Measurements from ENCODE around the gene GSG1L.

The GSG1L gene

DNA sequence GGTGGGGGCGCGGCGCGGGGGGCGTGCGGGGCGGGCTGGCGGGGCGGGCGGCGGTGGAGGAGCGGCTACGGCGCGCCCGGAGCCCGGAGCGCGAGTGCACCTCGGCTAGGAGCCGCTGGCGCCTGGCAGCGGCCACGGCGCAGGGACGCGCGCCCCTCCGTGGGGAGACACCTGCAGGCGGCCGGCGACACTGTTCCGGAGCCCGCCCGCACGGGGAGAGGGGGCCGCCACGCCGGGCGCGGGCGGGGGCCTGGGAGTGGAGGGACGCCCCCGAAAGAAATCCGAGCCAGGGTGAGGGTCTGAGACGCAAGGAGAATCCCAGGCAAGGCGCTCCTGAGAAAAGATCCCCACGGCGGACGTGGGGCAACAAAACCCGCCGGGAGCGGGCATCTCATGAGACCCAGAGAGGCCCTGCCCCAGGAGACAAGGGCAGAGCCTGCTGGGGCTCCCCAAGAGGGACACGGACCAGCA is at the start of gene GSG1L:
TSS of gene GSG1L (minus strand) at position 124 of the 471 bp plus-strand sequence. CDS start 290 bp downstream, outside the sequence.
- no peak for DNase-seq

DNA sequence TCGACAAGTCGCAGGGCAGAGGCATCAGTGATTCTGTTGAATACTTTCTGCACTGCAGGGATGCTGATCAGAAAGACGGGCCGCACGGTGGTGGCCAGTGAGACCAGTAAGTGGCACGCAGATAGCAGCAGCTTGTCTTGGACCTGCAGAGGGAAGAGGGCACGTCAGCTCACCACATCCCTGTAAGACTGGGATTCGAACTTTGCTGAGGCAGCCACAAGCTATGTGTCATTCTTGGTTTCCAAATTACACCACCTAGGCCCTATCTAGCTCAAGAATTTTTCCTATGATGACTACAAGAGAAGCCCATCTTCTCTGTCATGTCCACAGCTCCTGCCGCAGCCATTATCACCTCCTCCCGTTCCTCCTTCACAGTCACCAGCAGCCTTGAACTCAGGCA is 49.4 kb upstream of the GSG1L start:
- no peak for DNase-seq

DNA sequence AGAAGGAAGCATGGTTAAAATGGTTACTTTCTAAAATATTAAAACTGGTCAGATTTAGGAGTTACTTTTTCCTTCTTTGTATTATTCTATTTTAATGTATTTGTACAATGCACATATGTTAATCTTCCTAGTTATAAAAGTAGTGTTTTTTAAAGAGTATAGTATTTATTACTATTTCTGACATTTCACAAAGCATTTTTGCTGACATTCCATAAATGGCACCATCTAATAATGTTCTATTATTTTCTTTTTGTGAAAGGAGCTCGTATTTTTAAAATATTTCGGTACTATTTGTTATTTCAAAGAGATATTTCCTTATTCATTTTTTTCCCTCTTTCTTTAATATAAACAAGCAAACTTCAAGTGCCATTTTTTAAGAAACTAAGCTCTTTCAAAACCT is 47.5 kb upstream of the GSG1L start:
- no peak for DNase-seq

DNA sequence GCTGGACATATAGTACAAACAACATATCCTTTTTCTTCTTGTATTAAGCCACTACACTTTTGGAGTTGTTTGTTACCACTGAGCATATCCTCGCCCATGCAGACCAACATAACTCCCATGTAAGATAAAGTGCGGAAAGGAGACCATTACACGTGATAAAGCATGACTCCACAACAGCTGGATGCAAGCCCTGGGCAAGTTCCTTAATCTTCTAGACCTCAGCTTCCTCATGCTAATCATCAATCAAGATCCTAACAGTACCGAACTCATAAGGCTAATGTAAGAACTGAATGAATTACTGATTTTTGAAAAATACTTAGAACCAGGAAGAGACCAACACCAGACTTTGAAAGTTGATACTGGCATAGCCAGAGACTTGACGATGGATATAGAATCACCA is 47.0 kb upstream of the GSG1L start:
- no peak for DNase-seq

DNA sequence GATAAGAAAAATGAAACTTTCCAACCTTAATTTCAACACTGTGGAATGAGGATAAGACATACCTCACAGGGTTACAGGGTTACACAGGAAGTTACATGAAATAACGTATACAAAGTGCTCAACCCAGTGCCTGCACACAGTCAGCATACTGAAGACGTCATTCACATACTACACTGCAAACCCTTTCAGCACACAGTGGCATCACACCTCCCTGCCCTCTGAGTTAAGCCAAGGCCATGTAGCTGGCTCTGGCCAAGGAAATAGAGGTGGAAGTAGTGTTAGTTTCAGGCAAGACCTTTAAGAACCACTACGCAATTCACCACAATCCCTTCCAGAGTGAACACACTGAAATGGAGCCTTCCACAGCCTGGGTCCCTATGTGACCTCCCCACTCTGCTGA is 46.6 kb upstream of the GSG1L start:
- no peak for DNase-seq

DNA sequence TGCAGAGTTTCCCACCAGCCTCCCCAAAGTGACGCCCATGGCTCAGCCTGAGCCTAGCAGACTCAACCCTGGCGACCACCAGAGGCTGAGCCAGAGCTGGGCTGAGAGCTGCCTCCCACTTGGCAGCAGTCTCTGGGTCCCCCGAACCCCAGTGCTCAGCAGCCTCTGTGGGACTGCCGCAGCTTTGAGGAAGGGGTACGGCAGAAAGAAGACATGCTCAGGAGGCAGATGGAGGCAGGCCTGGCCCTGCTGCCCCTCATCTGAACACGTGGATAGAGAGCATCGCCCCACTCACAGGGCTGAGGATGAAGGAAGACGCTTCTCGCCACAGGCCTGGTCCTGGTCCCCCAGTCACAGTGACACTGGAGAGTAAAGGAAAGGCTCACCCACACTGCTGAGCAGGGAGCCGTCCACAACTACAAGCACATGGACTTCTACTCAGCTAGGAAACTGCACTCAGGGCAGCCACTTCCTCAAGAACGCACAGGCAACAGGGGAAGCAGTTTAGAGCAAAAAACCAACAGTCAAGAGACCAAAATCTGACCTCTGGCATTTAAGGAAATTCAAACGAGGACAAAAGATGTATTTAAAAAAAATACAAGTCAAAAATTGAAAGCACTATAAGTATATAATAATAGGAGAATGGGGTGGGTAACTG is 45.2 kb upstream of the GSG1L start:
- DNase-seq: no peak

DNA sequence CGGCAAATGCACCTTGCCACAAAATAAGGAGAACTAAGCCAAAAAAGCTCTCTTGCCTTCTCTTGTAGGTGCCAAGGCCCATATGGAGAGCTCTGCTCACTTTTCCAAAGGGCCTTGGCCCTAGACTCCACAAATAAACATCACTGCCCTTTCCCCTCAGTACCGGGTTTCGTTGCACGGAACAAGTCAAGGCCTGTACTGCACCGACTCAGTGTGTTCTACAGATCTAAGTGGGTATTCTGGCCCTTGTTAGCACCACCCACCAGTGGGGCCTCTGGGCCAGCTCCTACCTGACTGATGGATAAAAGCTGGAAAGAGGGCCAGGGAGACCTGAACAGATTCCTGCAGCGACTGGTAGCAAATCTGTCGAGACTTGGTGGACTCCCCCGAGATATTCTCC is 43.7 kb upstream of the GSG1L start:
- DNase-seq: no peak

DNA sequence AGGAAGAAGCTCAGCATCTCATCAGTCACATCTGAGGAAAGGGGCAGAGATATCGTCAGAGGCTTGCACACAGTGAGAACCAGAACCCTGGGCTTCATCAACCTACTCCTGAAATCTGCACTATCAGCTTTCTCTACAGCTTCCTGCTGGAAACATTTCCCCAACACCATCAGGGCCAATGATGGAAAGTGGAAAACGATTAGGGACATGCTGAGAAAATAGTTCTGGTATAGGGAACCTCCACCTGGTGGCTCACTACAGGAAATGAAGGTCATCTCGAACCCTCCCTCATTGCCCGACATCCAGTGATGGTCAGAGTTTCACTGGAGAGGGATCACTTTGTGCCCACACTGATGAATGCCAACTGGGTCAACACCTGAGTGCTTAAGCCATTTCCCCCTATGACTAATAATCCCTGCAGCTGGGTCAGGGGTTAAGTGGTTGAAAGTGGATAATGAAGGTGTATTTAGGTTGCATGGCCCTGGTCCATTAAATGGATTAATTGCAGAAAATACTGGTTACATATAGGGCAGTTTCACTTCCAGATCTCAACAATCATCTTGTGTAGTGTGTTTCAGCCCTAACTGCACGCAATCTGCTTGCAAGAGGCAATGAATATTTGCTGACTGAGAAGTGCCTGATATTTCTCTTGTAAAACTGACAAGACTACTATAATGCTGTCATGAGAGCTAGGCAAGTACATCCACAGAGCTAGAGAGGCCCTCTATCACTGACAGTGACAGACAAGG is 43.1 kb upstream of the GSG1L start:
- DNase-seq: no peak

DNA sequence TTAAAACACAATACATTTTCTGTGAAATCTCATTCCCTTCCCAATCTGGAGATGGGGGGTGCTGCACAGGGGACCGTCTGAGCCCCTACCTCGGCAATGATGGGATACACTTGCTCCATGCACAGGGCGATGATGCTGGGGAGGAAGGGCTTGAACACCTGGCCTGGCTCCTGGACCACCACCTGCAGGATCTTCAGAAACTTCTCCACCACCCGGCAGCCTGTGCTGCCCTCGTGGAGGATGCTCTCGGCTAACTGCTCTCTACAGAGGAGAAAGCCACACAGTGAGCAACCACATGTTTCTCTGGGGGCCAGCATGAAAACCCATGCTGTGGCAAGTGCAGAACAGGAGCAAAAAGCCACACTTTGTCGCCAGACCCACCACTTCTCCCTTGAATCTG is 42.4 kb upstream of the GSG1L start:
- no peak for DNase-seq

DNA sequence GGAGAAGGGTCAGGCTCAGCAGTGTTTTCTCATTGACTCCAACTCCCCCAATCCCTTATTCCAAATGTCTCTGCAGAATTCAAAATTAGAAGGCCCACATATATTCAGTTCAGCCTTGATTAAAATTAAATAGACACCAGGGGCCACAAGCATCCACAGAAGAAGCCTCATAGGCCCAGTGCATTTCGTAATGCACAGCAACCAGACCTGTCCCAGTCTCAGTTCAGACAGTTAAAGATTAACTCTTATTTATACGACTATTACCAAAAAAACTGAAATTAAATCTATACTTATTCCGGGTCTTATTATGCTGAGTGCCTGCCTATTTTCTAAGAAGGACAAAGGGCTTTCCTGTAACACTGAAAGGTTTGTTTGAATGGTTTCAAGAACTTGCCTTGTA is 41.8 kb upstream of the GSG1L start:
- DNase-seq: no peak

DNA sequence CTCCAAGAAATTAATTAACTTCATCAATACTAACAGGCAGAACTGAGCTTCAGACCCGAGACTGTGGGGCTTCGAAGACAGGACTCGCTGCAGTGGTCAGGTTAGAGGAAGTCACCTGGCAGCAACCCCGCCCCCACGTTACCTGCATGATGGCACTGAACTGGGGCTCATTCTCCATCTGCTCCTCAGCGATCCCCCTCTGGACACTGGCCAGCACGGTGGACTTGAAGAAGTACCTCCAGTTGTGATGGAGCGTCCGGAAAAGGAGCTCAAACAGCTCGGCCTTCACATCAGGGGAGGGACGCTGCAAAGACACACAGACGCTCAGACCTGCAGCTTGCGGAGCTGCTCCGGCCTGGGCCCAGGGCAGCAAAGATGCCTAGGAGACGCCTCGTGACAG is 40.9 kb upstream of the GSG1L start:
- DNase-seq: no peak

DNA sequence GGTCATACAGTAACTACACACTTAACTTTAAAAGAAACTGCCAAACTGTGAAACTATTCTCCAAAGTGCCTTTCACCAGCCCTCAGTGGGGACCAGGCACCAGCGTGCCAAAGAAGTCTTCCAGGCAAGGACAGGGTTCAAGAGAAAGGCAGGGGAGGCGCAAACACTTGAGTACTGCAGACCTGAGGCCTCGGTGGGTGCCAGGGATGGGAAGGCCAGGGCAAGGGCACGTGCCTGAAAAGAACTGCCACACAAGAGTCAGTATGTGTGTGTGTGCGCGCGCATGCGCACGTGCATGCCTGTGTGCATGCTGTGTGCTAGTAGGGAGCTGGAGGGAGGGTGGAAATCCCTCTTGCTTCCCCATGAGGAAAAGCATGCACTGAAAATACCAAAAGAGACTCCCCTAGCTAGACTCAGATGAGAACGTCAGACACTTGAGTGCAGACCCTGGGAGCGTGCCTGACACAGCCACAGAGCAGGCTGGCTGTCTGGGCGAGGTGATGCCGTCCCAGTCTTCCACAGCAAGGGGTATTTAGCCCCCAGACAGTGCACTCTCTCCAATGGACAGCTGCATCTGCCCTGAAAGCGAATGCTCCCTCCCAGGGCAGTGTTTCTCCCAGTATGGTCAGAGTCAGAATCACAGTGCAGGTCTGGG is 40.1 kb upstream of the GSG1L start:
- DNase-seq: no peak

DNA sequence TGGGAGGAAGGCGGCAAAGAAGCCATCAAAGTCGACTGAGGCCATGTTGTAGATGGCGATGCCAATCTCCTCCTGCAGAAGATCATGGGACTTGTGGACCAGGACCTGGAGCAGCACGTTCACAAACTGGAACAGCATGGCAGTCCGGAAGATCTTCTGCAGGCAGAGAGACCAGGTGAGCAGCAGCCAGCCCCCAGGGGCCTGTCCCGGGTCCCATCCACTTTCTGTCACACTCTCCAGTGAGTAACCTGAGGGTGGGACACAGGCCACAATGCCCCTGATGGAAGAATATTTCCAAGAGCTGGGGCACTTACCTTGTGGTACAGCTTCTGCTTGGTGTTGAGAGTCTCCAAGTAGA is 38.0 kb upstream of the GSG1L start:
- no peak for DNase-seq

DNA sequence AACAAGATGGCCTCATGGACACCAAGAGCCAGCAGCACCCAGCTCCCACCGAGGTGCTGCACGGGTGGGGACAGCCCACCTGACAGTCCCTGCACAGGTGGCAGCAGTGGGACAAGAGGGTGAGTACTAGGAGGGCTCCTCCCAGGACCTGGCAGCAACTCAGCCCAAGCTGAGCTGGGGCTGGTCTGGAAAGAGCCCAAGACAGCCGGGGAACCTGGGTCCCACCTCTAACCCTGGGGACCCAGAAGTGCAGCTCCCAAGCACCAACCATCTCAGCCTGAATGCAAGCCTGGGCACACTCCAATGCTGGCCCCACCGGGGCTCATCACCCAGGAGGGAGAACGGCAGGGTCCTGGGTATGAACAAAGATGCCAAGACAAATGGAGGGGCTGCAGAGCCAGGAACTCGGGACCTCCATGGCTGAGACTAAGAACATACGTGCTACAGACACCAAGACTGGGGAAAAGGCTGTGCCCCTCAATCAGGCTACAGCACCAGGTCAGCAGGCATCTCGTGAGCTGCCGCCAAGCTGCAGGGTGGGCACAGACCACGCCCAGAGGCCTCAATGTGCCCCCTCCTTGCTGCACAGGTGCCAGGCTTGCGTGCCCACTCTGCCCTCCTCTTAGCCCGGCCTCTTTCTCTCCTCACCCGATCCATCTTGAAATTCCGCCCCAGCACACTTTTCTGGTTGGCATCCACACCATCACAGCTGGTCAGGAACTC is 37.5 kb upstream of the GSG1L start:
- no peak for DNase-seq

DNA sequence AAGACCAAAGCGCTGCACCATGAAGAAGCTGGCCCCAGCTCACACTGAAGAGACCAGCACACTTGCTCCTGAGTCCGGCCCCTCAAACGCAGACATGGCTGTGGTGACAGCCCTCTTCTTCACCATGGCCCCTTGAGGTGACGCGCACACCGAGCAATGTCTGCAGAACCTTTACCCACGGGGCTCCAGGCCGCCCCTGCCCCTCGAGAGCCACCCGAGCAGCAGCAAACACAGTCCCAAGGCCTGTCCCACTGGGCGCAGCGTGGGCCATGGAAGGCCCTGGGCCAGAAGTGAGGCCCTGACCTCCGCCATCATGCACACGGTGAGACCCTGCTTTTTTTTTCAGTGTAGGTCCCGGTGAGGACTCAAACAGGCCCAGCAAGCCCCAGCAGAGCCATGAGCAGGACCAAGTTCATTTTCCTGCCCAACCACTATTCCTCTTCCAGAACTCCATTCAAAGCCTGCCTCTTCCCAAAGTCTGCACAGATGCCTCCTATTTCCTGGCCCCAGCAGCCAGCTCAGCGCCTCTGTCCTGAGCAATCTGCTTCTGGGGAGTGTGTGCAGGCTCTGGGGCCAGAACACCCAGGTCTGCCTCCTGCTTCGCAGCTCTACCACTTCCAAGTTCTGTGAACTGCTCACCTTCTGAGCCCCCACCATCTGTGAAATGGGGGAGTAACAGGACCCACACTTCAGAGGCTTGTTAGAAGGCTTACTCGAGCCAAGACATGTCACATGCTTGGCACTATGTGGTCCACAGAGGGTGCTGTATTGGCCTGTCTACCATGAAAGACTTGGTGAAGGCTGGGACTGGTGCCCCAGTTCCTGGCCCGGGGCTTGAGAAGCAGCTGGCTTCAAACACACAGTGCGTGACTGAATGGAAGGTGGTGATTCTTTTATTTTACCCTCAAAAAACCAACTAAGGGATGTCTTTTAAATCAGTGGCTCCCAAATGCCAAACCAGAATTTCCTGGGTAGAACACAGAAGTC is 35.7 kb upstream of the GSG1L start:
- no peak for DNase-seq

DNA sequence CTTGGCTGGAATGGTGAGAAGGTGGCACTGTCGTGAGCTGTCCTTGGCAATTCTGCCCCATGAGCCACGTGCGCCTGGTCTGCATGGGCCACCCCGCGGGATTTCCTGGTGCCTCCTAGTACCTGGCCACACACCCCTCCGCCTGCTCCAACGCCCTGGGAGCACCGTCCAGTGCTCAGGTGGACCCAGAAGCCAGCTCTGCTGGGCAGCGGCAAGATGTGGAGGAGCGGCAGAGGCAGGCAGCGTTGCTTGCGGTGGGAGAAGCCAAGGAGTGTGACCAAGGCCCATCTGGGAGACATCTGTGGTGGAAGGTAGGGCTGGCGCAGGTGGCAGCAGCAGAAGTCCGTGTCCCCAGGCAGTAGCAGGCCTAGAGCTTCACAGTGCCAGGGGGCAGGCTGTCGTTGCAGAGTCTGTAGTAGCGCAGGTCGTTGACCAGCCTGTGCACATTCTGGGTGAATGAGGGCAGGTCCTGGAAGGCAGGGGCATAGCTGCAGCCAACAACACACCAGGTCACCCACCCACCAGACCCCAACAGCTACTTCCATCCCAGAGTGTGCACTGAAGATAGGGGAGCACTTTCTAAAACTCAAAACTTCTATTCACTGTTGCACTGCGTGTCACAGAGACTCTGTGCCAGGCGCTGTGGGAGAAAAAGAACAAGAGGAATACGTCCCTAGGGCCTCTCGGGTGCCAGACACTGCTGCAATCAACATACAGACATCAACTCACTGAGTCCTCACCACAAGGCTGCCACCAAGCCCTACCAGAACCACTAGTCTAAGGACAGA is 34.9 kb upstream of the GSG1L start:
- no peak for DNase-seq

DNA sequence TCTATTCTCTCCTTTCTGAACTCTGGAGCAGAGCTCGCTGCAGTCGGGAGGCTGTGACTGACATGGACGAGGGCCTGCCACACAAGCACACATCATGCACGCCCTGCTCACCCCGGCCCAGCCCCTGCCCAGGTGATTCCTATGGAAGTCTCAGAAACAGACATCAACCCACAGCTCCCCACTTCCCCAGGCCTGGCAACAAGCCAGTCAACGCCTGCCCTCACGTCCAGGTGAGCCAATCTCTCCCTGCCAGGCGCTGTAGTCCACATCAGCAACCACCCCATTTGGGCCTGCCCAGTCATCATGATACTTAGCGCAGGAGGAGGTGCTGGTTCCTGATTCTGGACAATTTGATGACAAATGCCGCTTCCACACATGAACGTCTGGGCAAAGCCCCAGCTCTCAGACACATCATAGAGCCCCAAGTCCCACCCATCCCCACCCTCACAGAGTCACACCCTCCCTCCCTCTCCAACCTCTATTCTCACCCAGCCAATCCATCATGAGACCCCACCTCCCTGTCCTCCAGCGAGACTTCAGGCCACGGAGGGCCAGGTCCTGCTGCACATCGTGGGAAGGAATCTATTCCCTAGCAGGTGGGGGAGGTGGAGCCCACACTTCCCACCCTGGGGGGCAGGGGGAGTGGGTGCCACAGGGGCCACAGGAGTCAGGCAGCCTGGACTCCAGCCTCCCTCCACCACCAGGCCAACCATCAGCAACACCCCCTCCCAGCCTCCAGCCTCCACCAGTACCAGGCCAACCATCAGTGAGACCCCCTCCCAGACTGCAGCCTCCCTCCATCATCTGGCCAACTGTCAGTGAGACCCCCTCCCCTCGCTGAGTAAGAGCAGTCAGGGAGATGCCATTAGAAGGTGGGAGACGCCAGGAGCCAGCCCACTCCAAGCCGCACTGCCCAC is 33.7 kb upstream of the GSG1L start:
- no peak for DNase-seq

DNA sequence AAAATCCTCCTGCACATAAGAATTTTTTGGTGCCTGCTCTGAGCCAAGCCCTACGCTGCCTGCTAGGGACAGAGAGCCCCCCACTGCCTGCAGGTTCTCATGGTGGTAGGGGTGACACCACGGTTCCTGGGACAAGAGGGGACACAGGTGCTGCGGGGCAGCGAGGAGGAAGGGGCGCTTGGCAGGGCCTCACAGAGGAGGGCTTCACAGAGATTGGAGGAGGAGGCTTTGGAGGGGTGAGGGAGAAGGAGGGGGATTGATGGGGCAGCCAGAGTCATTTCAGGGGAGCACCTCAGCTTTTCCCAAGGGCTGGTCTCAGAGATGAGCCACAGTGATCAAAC is 29.8 kb upstream of the GSG1L start:
- DNase-seq: no peak

DNA sequence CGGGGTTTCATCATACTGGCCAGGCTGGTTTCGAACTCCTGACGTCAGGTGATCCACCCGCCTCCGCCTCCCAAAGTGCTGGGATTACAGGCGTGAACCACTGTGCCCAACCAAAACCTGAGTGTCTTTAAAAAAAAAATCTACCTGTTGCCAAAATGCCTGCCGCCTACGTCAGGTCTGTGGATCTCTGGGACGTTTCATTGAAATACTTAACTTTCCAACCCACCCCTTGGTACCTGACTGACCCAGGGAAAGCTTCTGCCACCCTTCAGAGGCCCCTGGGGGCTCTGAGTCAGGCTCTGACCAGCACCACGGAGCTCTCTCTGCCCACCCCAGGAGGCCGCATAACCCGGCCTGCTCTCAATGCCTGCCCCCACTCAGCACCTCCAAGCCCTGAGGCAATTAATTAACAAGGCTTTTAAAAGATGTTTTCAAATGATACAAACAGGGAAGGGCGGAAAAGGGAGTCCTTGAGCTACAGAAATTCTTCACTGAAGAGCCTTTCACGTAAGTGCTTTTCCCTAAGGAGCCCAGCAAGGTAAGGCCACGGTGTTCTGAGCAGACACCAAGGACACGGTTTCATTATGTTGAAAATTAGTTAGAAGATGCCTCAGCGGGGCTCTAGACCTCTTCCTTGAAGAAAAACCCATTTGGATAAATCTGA is 29.3 kb upstream of the GSG1L start:
- DNase-seq: no peak

DNA sequence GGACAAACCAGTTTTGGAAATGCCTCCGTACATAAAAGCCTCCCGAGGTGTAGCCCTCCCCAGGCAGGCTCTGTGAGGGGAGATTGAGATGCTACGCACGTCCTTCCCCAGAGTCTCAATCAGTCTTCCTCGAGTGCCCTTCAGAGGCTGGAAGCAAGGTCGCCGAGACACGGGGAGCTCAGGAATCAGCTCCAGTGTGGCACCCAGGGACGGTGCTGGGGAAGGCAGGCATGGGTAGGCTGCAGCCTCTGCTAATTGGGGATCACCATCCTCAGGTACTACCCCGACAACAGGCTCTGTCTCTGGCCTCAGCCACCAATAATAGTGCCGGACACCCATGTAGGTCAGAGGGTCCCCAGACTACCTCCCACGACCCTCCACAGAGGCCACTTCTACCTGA is 28.1 kb upstream of the GSG1L start:
- no peak for DNase-seq
